A549 (cell line): ENCODE results near the gene NIPBL. TPM values are rescaled to one million over a fixed set of nuclear protein-coding genes. Genes with fewer than 3 reads are reported as not detected.
A peak's percentile ranks its signal among the peaks of the same experiment; 100 is the strongest.

Source experiments
- ATAC-seq, 2 experiments: fragments of 200-7000 bp in 1 of 2; fragments of >200 bp in 1 of 2; cut with Nextera tagmentation in 1 of 2; cut with Tn5 transposase in 1 of 2; 3 replicates each; pipeline versions ENCODE4 v1.8.0 to v1.9.1; 2018 to 2020; ENCODE audit warnings: mild to moderate bottlenecking in 1 of 2, moderate library complexity in 1 of 2
- CTCF ChIA-PET: fragments of 300-600 bp; sonication (Branson Sonifier 250); formaldehyde crosslinking; extraction: SDS; loops from one replicate; lab custom pipeline; 2021; ENCODE audit warnings: antibody characterized with exemption, inconsistent platforms; lab: Yijun Ruan, JAX
- POLR2A ChIA-PET: fragments of 350-600 bp; formaldehyde crosslinking; extraction: SDS; loops from one replicate; lab custom pipeline; 2021; ENCODE audit warnings: antibody characterized with exemption, inconsistent platforms; lab: Yijun Ruan, JAX
- DNase-seq, 2 experiments: peaks; one replicate each; pipeline versions ENCODE4 v3.0.0 to v3.0.0-alpha.2; 2011 to 2016; ENCODE audit warnings: low read depth in 1 of 2, low spot score in 1 of 2
- FAIRE-seq: peaks from 2 replicates; lab custom pipeline; 2011; peaks lifted over from hg19 to GRCh38; lab: Jason Lieb, UNC
- H3K27ac ChIP-seq, 2 experiments: fragments of >200 bp; sonication (Bioruptor Twin); formaldehyde crosslinking; 3 replicates each; pipeline ENCODE4 v1.5.1; 2016 to 2017
- H3K4me1 ChIP-seq: fragments of >200 bp; sonication (Bioruptor Twin); formaldehyde crosslinking; 3 replicates; pipeline ENCODE4 v1.6.1; 2016
- H3K4me2 ChIP-seq: fragments of >200 bp; sonication (Bioruptor Twin); formaldehyde crosslinking; 3 replicates; pipeline ENCODE4 v1.6.1; 2016
- H3K4me3 ChIP-seq: fragments of >200 bp; sonication (Bioruptor Twin); formaldehyde crosslinking; 3 replicates; pipeline ENCODE4 v1.5.1; 2016
- H3K9me3 ChIP-seq: fragments of >200 bp; sonication (Bioruptor Twin); formaldehyde crosslinking; 3 replicates; pipeline ENCODE4 v1.6.1; 2016
- ATOH8 ChIP-seq: fragments of 250-450 bp; sonication (Bioruptor Pico); IDR thresholded peaks from 2 replicates; pipeline ENCODE4 v1.5.0; 2020; ENCODE audit warnings: low read depth, mild to moderate bottlenecking, moderate library complexity
- CEBPB ChIP-seq, 2 experiments: fragments of >200 bp in 1 of 2; sonication (Bioruptor Twin) in 1 of 2; formaldehyde crosslinking in 1 of 2; IDR thresholded peaks; 2 replicates each; pipeline ENCODE4 v1.6.1; 2012 to 2016
- E2F6 ChIP-seq: IDR thresholded peaks from 2 replicates; pipeline ENCODE4 v1.6.1; 2012; ENCODE audit warnings: low read depth, borderline replicate concordance
- EP300 ChIP-seq, 2 experiments: fragments of >200 bp; sonication (Bioruptor Twin); formaldehyde crosslinking; IDR thresholded peaks; 2 replicates in 1 of 2; 3 replicates in 1 of 2; pipeline ENCODE4 v1.6.1; 2016 to 2017
- FOXS1 ChIP-seq: fragments of 250-450 bp; sonication (Bioruptor Pico); IDR thresholded peaks from 2 replicates; pipeline ENCODE4 v1.5.0; 2020; ENCODE audit warnings: mild to moderate bottlenecking, moderate library complexity
- GATA3 ChIP-seq: IDR thresholded peaks from 2 replicates; pipeline ENCODE4 v1.6.1; 2012; ENCODE audit warnings: borderline replicate concordance
- HEYL ChIP-seq: fragments of 250-450 bp; sonication (Bioruptor Pico); IDR thresholded peaks from 2 replicates; pipeline ENCODE4 v1.8.0; 2021; ENCODE audit warnings: mild to moderate bottlenecking, moderate library complexity
- HOXA7 ChIP-seq: fragments of 250-450 bp; sonication (Bioruptor Pico); IDR thresholded peaks from 2 replicates; pipeline ENCODE4 v1.5.0; 2020; ENCODE audit warnings: mild to moderate bottlenecking, moderate library complexity
- HOXB5 ChIP-seq: fragments of 250-450 bp; sonication (Bioruptor Pico); IDR thresholded peaks from 2 replicates; pipeline ENCODE4 v1.5.0; 2020; ENCODE audit warnings: mild to moderate bottlenecking, moderate library complexity
- JUN ChIP-seq, 2 experiments: fragments of >200 bp; sonication (Bioruptor Twin); formaldehyde crosslinking; IDR thresholded peaks; 2 replicates in 1 of 2; 3 replicates in 1 of 2; pipeline ENCODE4 v1.6.1; 2016 to 2017
- KDM1A ChIP-seq: fragments of 200-600 bp; sonication (generic); IDR thresholded peaks from 2 replicates; pipeline ENCODE4 v1.6.1; 2016; ENCODE audit warnings: low read depth, mild to moderate bottlenecking
- KDM5A ChIP-seq: fragments of 200-600 bp; sonication (generic); IDR thresholded peaks from 2 replicates; pipeline ENCODE4 v1.6.1; 2016; ENCODE audit warnings: antibody characterized with exemption, mild to moderate bottlenecking
- MAFK ChIP-seq: fragments of 450-650 bp; IDR thresholded peaks from 2 replicates; pipeline ENCODE4 v1.6.1; 2014; ENCODE audit not compliant: partially characterized antibody
- PHF8 ChIP-seq: fragments of 200-600 bp; sonication (generic); IDR thresholded peaks from 2 replicates; pipeline ENCODE4 v1.6.1; 2016; ENCODE audit warnings: low read depth, mild to moderate bottlenecking, antibody characterized with exemption, moderate library complexity, borderline replicate concordance
- POLR2A ChIP-seq: IDR thresholded peaks from 2 replicates; pipeline ENCODE4 v1.6.1; 2012; ENCODE audit warnings: mild to moderate bottlenecking, low read length
- RARB ChIP-seq: fragments of 250-450 bp; sonication (Bioruptor Pico); IDR thresholded peaks from 2 replicates; pipeline ENCODE4 v1.8.0; 2021; ENCODE audit warnings: mild to moderate bottlenecking, moderate library complexity
- RCOR1 ChIP-seq: fragments of 150-350 bp; IDR thresholded peaks from 2 replicates; pipeline ENCODE4 v1.6.1; 2014; ENCODE audit warnings: antibody characterized with exemption, low read length, low read depth
- SMC3 ChIP-seq: fragments of >200 bp; sonication (Bioruptor Twin); formaldehyde crosslinking; IDR thresholded peaks from 3 replicates; pipeline ENCODE4 v1.6.1; 2018; ENCODE audit warnings: inconsistent platforms
- SREBF2 ChIP-seq: fragments of 450-650 bp; IDR thresholded peaks from 2 replicates; pipeline ENCODE4 v1.6.1; 2014; ENCODE audit warnings: mild to moderate bottlenecking, moderate library complexity
- USF2 ChIP-seq: fragments of 450-650 bp; IDR thresholded peaks from 2 replicates; pipeline ENCODE4 v1.6.1; 2014; ENCODE audit warnings: antibody characterized with exemption
- ZC3H11A ChIP-seq: fragments of 450-650 bp; IDR thresholded peaks from 2 replicates; pipeline ENCODE4 v1.6.1; 2014; ENCODE audit warnings: antibody characterized with exemption, mild to moderate bottlenecking
- ZFP36 ChIP-seq: fragments of 450-650 bp; IDR thresholded peaks from 2 replicates; pipeline ENCODE4 v1.6.1; 2014; ENCODE audit warnings: borderline replicate concordance; ENCODE audit not compliant: partially characterized antibody
- WGBS: methylation state at CpG from one replicate; pipeline ENCODE4 v1.1.6; 2017; ENCODE audit errors: missing lambda C conversion rate; 5-methylcytosine and 5-hydroxymethylcytosine counted together
- polyA minus RNA-seq: library from RNA; depleted of rRNA, polyadenylated mRNA; stranded (reverse); fragments of >200 nt; gene quantifications from 2 replicates; pipeline ENCODE4 v1.2.3, GENCODE V29; 2011; rRNA and poly(A)+ RNA removed
- polyA plus RNA-seq, 4 experiments: library from polyadenylated mRNA; depleted of rRNA in 3 of 4; stranded (reverse); fragments of >200 nt; fragmentation: RNase III in 1 of 4; extraction: RNeasy Plus Mini Kit Qiagen cat#74134 plus additional on column Dnase treatment in 1 of 4; gene quantifications; 2 replicates in 3 of 4; 3 replicates in 1 of 4; pipeline ENCODE4 v1.2.3, GENCODE V29; 2011 to 2017
- TF ChIP-seq, protein P1 (sequence below): IDR thresholded peaks from 2 replicates; pipeline ENCODE4 v1.6.1; 2012
- TF ChIP-seq, protein P2 (sequence below): fragments of 250-450 bp; sonication (Bioruptor Pico); IDR thresholded peaks from 2 replicates; pipeline ENCODE4 v1.5.0; 2021; ENCODE audit warnings: mild to moderate bottlenecking, moderate library complexity, borderline replicate concordance
- TF ChIP-seq, protein P3 (sequence below): IDR thresholded peaks from 2 replicates; pipeline ENCODE4 v1.6.1; 2012

NIPBL gene, protein sequence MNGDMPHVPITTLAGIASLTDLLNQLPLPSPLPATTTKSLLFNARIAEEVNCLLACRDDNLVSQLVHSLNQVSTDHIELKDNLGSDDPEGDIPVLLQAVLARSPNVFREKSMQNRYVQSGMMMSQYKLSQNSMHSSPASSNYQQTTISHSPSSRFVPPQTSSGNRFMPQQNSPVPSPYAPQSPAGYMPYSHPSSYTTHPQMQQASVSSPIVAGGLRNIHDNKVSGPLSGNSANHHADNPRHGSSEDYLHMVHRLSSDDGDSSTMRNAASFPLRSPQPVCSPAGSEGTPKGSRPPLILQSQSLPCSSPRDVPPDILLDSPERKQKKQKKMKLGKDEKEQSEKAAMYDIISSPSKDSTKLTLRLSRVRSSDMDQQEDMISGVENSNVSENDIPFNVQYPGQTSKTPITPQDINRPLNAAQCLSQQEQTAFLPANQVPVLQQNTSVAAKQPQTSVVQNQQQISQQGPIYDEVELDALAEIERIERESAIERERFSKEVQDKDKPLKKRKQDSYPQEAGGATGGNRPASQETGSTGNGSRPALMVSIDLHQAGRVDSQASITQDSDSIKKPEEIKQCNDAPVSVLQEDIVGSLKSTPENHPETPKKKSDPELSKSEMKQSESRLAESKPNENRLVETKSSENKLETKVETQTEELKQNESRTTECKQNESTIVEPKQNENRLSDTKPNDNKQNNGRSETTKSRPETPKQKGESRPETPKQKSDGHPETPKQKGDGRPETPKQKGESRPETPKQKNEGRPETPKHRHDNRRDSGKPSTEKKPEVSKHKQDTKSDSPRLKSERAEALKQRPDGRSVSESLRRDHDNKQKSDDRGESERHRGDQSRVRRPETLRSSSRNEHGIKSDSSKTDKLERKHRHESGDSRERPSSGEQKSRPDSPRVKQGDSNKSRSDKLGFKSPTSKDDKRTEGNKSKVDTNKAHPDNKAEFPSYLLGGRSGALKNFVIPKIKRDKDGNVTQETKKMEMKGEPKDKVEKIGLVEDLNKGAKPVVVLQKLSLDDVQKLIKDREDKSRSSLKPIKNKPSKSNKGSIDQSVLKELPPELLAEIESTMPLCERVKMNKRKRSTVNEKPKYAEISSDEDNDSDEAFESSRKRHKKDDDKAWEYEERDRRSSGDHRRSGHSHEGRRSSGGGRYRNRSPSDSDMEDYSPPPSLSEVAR (N-terminal part only)
- polyA plus RNA-seq (2011; rRNA removed), result 33.4 and 40.9 TPM in 2 replicates
- 4.5 and 5.4 TPM in 2 replicates for polyA plus RNA-seq (2012; cell fraction: cytosol; rRNA removed)
- 5.2 and 6.0 TPM in 2 replicates for polyA plus RNA-seq (2012; cell fraction: nucleus; rRNA removed)
- polyA plus RNA-seq (2017; fragmentation: RNase III; extraction: RNeasy Plus Mini Kit Qiagen cat#74134 plus additional on column Dnase treatment), result 12.3 to 12.7 TPM (median 12.4 TPM) in 3 replicates
- polyA minus RNA-seq, result 109 and 127 TPM in 2 replicates

GRCh38 chr5:36876299-36876964, at the start of gene NIPBL:
Gene NIPBL (plus strand): TSS chr5:36876769. CDS start chr5:36953697, 76,928 bp downstream.
- ChIA-PET POLR2A (interaction anchor here (0.6 to 1.1 kb wide), 2 partner anchors 142 to 495 kb away, joined by 3 to 4 read pairs; partner anchors contain the start of gene NUP155), CTCF (interaction anchor here (0.8 to 2.0 kb wide), 7 partner anchors 8 to 145 kb away, joined by 3 to 7 read pairs (median 4); no protein-coding TSS in a partner anchor)
- Histone ChIP-seq H3K9me3 (no peaks in the 10 kb centered on the region), H3K27ac (peak within 1 kb of the TSS; percentile 94 to 97), H3K4me2 (peak within 1 kb of the TSS; percentile 91), H3K4me1 (peaks cover 38% of the 10 kb centered on the region), H3K4me3 (peak within 1 kb of the TSS; percentile 87)
- FAIRE-seq (no peak), DNase-seq (peak; percentile 73 to 95), ATAC-seq (peak; percentile 87 to 88)
- under 1% methylated on average over 39 of the region's 73 CpGs for WGBS
- no peak for TF ChIP-seq EP300 (IDR thresholded peaks at IDR 0.05)
- TF ChIP-seq RARB (CRISPR knock-in tag), result no peak
- no peak for TF ChIP-seq FOXS1 (CRISPR knock-in tag)
- TF ChIP-seq SREBF2, result no peak
- no peak for TF ChIP-seq ATOH8 (CRISPR knock-in tag)
- peak; percentile 92 for TF ChIP-seq POLR2A
- peak; percentile 88 for TF ChIP-seq PHF8
- TF ChIP-seq ZC3H11A, result no peak
- no peak for TF ChIP-seq HOXA7
- no peak for TF ChIP-seq GATA3
- peak in 1 of 2 experiments; percentile 87; a peak in 3 of 5 replicates for TF ChIP-seq JUN (IDR thresholded peaks at IDR 0.05)
- TF ChIP-seq, protein P1, sequence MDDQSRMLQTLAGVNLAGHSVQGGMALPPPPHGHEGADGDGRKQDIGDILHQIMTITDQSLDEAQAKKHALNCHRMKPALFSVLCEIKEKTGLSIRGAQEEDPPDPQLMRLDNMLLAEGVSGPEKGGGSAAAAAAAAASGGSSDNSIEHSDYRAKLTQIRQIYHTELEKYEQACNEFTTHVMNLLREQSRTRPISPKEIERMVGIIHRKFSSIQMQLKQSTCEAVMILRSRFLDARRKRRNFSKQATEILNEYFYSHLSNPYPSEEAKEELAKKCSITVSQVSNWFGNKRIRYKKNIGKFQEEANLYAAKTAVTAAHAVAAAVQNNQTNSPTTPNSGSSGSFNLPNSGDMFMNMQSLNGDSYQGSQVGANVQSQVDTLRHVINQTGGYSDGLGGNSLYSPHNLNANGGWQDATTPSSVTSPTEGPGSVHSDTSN, result no peak
- TF ChIP-seq MAFK, result no peak
- TF ChIP-seq HOXB5 (CRISPR knock-in tag), result no peak
- TF ChIP-seq, protein P2, sequence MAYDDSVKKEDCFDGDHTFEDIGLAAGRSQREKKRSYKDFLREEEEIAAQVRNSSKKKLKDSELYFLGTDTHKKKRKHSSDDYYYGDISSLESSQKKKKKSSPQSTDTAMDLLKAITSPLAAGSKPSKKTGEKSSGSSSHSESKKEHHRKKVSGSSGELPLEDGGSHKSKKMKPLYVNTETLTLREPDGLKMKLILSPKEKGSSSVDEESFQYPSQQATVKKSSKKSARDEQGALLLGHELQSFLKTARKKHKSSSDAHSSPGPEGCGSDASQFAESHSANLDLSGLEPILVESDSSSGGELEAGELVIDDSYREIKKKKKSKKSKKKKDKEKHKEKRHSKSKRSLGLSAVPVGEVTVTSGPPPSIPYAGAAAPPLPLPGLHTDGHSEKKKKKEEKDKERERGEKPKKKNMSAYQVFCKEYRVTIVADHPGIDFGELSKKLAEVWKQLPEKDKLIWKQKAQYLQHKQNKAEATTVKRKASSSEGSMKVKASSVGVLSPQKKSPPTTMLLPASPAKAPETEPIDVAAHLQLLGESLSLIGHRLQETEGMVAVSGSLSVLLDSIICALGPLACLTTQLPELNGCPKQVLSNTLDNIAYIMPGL (CRISPR knock-in tag), result 0 out of 2 replicates have a peak, but pooled peaks have one; percentile 13
- no peak for TF ChIP-seq USF2
- TF ChIP-seq ZFP36, result no peak
- TF ChIP-seq HEYL (CRISPR knock-in tag), result no peak
- TF ChIP-seq KDM1A, result no peak
- TF ChIP-seq E2F6, result no peak
- no peak for TF ChIP-seq SMC3
- TF ChIP-seq, protein P3, sequence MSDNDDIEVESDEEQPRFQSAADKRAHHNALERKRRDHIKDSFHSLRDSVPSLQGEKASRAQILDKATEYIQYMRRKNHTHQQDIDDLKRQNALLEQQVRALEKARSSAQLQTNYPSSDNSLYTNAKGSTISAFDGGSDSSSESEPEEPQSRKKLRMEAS, result peak; percentile 60; the same call in 1 of the 2 replicates
- TF ChIP-seq CEBPB (IDR thresholded peaks at IDR 0.05), result no peak
- no peak for TF ChIP-seq RCOR1
- no peak; the same call in 1 of the 2 replicates for TF ChIP-seq KDM5A
